Activated T-helper 9 cell treated with anti-CD3 and anti-CD28 coated beads, Interleukin-2, amount 50 U/mL, for 16 hours (primary cell): ENCODE data around the gene TNFRSF25.

Source experiments
- DNase-seq: peaks from one replicate; pipeline ENCODE4 v3.0.0-alpha.2; 2020; ENCODE audit warnings: low read depth

TNFRSF25 gene

GRCh38 chr1:6488602-6489382 is 22.8 kb upstream of the TNFRSF25 start:
- no peak for DNase-seq

- DNase-seq = no peak
Observed at GRCh38 chr1:6487804-6488484, 22.0 kb upstream of the TNFRSF25 start.

- peak; percentile 78 for DNase-seq
Observed at GRCh38 chr1:6486433-6487011, 20.5 kb upstream of the TNFRSF25 start.

DNA sequence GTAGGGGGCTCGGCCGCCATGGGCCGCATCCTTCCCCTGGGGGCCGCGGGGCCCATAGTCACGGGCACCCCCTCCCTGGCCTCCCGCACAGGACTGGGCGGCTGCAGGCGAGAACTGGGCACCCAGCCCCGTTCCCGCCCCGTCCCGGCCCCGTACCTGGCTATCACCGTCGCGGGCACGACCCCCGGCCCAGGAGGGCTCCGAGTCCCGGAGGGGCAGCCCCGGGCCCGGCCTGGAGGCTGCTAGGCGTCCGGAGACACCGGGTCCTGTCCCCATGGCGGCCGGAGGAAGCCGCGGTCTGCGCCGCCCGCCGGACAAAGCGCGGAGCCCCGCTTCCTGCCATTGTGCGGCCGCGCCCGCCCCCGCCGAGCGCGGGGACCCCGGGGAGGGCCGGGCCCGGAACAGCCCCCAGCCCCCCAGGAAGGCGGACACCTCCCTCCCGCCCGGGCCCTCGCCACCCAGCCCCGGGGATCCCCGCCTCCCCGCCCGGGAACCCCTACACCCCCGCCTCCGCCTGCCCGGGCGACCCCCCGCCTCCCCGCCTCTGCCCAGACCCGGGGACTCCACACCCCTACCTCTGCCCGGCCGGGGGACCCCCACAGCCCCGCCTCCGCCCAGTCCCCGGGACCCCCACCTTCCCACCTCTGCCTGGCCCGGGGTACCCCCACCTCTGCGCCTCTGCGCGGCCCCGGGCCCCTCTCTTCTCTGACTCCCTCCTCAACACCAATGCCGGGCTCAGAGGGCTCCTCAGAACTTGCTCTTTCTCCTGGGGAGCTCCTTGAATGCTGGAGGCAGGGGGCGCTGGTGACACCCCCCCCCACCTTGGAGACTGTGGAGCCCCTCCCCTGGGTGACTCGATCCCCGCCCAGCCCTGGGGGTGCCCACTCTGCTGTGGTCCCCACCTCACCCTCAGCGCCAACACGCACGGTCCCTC is 19.5 kb upstream of the TNFRSF25 start:
- no peak for DNase-seq

GRCh38 chr1:6484826-6485167 is 18.8 kb upstream of the TNFRSF25 start:
- DNase-seq = no peak

- DNase-seq = no peak
Observed at GRCh38 chr1:6483761-6484117, 17.8 kb upstream of the TNFRSF25 start.

- DNase-seq = no peak
Observed at GRCh38 chr1:6483017-6483760, 17.2 kb upstream of the TNFRSF25 start.

DNA sequence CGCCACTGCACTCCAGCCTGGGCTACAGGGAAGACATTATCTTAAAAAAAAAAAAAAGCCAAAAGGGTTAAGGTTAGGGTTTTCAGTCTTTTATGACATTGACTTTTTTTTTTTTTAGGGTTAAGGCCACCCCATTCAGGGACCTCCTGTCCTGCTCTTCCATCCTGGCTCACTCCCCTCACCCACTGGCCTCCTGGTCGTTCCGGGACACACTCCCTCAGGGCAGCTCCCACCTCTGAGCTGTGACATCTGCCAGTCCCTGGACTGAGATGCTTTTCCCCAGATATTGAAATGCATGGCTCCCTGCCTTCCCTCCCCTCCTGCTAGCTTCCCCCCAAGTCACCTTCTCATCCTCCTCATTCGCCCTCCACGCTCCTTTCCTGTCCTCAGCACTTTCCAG is 15.8 kb upstream of the TNFRSF25 start:
- DNase-seq = no peak

GRCh38 chr1:6477039-6477820 is 11.3 kb upstream of the TNFRSF25 start:
- DNase-seq = no peak

- DNase-seq = no peak
Observed at GRCh38 chr1:6476483-6476882, 10.5 kb upstream of the TNFRSF25 start.

- DNase-seq = peak; percentile 74
Observed at GRCh38 chr1:6475381-6476133, 9.6 kb upstream of the TNFRSF25 start.

- no peak for DNase-seq
Observed at GRCh38 chr1:6474815-6475282, 8.9 kb upstream of the TNFRSF25 start.

DNA sequence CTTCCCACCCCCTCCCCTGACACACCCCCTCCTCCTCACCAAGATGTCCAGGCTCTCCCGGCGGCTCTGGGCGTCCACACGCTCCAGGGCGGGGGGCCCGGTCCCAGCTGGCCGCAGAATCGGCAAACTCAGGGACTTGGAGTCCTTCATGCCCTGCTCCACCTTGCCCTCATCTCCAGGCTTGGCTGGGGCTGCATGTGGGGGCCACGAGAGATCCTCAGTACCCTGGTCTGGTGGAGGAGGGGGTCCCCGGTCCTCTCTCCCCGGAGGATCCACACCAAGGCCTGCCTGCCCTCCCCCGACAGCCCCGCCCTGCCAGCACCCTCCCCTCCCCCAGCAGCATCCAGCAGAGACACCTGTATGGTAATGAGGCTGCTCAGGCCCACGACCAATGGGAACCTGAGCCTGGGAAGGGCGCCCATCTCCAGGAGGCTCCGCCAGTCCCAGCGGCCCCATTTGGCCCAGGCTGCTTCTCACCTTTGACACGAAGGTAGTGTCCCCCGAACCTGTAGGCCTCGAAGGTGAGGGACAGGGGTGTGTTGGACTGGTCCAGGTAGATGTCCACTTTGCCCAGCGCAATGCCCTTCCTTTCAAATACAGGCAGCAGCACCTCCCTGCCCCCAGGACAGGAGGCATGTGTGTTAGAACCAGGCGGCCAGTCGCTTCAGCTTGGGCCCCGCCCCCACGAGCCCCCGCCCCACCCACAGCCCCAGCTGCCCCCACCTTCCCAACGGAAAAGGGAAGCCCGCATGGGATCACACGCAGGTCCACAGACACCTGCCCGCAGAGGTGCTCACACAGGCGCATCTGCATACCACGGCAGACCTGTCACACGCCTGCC is 8.2 kb upstream of the TNFRSF25 start:
- DNase-seq = no peak

DNA sequence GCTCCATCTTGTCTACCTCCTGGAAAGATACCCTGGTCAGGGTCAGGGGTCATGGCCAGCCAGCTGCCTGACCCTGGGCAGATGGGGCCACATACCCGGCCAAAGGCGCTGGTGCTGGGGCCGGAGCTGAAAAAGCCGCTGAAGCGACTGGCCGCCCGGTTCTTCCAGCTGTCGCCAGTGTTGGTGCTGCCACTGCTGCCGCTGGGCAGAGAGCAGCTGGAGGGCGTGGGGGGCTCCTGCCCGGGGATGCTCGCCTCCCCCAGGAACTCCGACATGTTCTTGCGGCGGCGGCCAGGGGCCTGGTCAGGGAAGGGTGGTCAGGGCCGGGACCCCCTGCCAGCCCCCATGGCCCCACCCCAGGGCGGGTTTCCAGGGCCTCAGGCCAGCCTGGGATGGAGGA is 7.2 kb upstream of the TNFRSF25 start:
- no peak for DNase-seq

DNA sequence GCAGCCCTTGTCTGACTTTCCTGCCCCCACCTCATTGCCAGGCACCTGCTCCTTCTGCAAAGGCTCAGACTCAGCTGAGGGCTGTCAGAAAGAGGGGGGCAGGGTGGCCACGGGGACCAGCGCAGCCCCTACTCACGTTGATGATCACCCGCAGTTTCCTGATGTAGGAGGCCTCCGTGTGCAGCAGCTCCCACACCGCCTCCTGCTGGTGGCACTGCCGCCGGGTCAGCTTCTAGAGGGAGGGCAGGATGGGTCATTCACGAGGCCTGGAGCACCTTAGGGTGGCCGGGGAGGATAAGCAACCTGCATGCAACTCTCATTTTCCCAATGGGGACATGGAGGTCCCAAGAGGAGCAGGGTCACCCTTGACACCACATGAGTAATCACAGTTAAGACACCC is 6.4 kb upstream of the TNFRSF25 start:
- DNase-seq = no peak

DNA sequence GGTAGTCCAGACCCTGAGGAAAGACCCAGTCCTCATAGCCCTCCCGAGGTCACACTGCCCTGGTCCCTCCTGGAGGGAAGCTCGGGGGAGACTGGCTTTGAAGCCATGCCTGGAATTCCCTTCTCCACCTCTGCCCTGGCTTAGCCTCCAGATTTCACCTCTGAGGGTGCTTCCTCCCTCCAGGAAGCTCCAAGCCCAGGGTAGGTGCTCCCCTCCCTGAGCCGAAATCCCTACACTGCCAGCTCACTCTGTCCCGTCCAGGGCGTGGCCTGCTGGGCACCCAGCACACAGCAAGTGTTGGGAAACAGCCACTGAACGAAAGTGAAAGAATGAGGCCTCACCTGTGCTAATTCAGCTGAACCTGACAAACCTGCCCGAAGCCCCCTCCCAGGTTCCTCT is 6.0 kb upstream of the TNFRSF25 start:
- no peak for DNase-seq

GRCh38 chr1:6471086-6471969 is 5.4 kb upstream of the TNFRSF25 start:
- no peak for DNase-seq
